ENCODE results near the gene GNA14.
"Not testable (repeated sequence)": the region's sequence is repeated elsewhere in the genome, so short reads cannot be mapped to it uniquely, and the experiment has no call there.

GNA14 gene

GRCh38 chr9:77449240-77450084 lies 198.7 kb downstream of the GNA14 start:
- TF ChIP-seq CTCF (IDR thresholded peaks at IDR 0.05; ENCODE audit: insufficient read depth, low read length, missing control alignments) = no peak
- POLR2A ChIA-PET = no interaction called here

GRCh38 chr9:77447646-77448045 lies 200.5 kb downstream of the GNA14 start:
- H3K4me3 ChIP-seq (ENCODE audit: low read depth, low read length) = no peak overlapping the region
- POLR2A ChIA-PET = no interaction called here
- no peak for DNase-seq (ENCODE audit: low read depth, low spot score)
- no peak for TF ChIP-seq CTCF (IDR thresholded peaks at IDR 0.05; ENCODE audit: insufficient read depth, low read length, missing control alignments)
- CTCF ChIA-PET = interaction anchor here (1.0 to 17.6 kb wide), 3 partner anchors 8 to 14 kb away, joined by 3 to 373 read pairs (median 85); no protein-coding TSS in a partner anchor

More at GRCh38 chr9:77449240-77450084, 198.7 kb downstream of the GNA14 start:
- CTCF ChIA-PET = interaction anchor here (1.8 to 15.2 kb wide), 4 partner anchors 9 to 282 kb away, joined by 4 to 373 read pairs (median 8); no protein-coding TSS in a partner anchor
- no peak overlapping the region for H3K4me3 ChIP-seq (ENCODE audit: low read depth, low read length)
- DNase-seq (ENCODE audit: low read depth, low spot score) = no peak

GRCh38 chr9:77442436-77442835 lies 205.7 kb downstream of the GNA14 start:
- CTCF ChIA-PET = interaction anchor here (1.0 to 17.6 kb wide), 6 partner anchors 9 to 592 kb away, joined by 3 to 373 read pairs (median 25); no protein-coding TSS in a partner anchor
- DNase-seq (ENCODE audit: low read depth, low spot score) = no peak
- no peak overlapping the region for H3K4me3 ChIP-seq (ENCODE audit: low read depth, low read length)
- TF ChIP-seq CTCF (IDR thresholded peaks at IDR 0.05; ENCODE audit: insufficient read depth, low read length, missing control alignments) = no peak
- POLR2A ChIA-PET = no interaction called here

- H3K4me3 ChIP-seq (ENCODE audit: low read depth, low read length); POLR2A ChIA-PET; DNase-seq (ENCODE audit: low read depth, low spot score): not testable (repeated sequence)
- CTCF ChIA-PET = interaction anchor here (3.3 to 17.6 kb wide), 4 partner anchors 8 to 310 kb away, joined by 7 to 373 read pairs (median 64); no protein-coding TSS in a partner anchor
Observed at GRCh38 chr9:77441124-77441523, 207.0 kb downstream of the GNA14 start.

GRCh38 chr9:77440057-77440456 lies 208.1 kb downstream of the GNA14 start:
- DNase-seq (ENCODE audit: low read depth, low spot score) = no peak
- ChIA-PET POLR2A (no interaction called here), CTCF (interaction anchor here (1.0 to 17.6 kb wide), 7 partner anchors 8 to 325 kb away, joined by 3 to 373 read pairs (median 5); no protein-coding TSS in a partner anchor)
- TF ChIP-seq CTCF (IDR thresholded peaks at IDR 0.05; ENCODE audit: insufficient read depth, low read length, missing control alignments) = no peak
- peak overlapping the region; percentile 19; the same call in 1 of the 2 replicates for H3K4me3 ChIP-seq (ENCODE audit: low read depth, low read length)

GRCh38 chr9:77438653-77439052 lies 209.5 kb downstream of the GNA14 start:
- H3K4me3 ChIP-seq (ENCODE audit: low read depth, low read length) = no peak overlapping the region
- TF ChIP-seq CTCF (IDR thresholded peaks at IDR 0.05; ENCODE audit: insufficient read depth, low read length, missing control alignments) = no peak
- no peak for DNase-seq (ENCODE audit: low read depth, low spot score)
- CTCF ChIA-PET = interaction anchor here (0.6 to 17.6 kb wide), 3 partner anchors 18 to 513 kb away, joined by 3 to 373 read pairs (median 43); no protein-coding TSS in a partner anchor
- POLR2A ChIA-PET = no interaction called here

All from AG04449 (cell line).